HL-60/S4 treated with phorbol 12-myristate 13-acetate at 8.2 ng/mL for 4 days and 3 days (cell line): ENCODE measurements around the gene FAM131C.

Source experiments
- in situ Hi-C: fragments of 300-500 bp; cut with MboI; formaldehyde crosslinking; loops from 2 replicates; pipeline ENCODE4 v1.15.0; 2022; ENCODE audit warnings: low sequenced_read_pairs

Gene FAM131C, protein sequence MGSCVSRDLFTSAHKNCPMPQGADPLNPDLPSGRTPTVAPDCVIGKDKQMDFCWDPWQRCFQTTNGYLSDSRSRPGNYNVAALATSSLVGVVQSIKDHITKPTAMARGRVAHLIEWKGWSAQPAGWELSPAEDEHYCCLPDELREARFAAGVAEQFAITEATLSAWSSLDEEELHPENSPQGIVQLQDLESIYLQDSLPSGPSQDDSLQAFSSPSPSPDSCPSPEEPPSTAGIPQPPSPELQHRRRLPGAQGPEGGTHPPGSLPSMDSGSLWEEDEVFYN

DNA sequence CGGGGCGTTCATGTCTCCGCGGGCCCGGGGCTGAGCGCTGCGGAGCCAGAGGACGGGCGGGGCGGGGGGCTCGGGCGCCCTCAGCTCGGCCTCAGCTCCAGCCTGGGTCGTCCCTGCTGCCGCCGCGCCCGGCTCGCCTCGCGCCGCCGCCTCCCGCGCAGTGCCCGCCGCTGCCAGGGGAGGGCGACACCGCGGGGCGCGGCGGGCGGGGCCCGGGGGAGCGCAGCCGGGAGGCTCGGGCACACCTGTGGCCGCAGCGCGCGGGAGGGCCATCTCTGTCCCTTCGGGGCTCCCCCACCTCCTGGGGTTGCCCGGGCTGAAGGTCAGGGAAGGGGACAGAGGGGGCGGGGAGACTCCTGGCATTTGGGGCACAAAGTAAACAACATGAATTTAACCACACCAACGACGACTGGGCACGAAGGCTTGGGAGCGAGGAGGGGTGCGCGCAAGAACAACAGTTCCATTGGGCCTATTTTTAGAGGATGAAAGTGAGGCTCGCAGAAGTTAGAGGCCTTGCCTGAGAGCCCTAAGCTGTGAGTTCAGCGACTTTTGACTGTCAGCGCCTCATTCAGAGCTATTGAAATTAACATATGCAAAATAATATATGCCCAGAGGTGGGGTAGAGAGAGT lies at the start of gene FAM131C:
TSS of gene FAM131C (minus strand) at position 162 of the 630 bp plus-strand sequence. CDS start 209 bp downstream, outside the sequence.
- in situ Hi-C loops = no loop called here

DNA sequence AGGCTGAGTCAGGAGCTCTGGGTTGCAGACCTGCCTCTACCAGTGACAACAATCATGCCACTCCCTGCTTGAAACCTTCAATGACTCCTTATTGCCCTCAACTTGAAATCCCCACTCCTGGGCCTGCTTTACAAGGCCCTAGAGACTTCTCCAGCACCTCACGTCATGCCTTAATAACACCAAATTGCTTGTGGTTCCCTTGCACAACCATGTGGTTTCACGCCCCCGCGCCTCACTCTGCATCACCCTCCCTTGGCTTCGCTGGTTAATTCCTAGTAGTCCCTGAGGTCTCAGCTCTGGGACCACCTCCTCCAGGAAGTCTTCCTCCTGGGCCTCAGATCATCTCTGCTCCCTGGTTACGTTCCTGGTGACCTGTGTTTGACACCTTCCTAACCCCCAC lies 49.5 kb upstream of the FAM131C start:
- in situ Hi-C loops = no loop called here

DNA sequence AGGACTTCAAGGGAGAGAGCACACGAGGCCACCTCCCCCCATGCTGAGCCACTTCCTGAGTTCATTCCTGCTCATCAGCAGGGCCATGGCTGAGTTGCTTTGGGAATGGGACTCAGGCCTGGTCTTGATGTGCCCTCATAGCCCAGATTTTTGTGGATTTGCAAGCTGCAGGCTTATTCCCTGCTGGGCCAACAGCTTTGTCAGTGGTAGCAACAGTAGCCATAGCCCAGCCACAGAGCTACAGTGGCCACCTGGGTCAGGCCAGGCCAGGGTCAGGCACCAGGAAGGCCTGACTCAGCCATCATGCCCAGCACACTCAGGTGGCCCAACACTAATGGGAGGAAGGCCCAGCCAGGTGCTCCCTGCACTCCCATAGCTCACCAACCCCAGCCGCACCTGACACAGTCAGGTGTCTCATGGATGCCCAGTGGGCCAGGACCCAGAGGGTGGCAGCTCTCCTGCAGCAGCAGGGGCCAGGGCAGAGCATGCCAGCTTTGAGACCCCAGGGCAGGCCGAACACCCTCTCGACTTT lies 49.0 kb upstream of the FAM131C start:
- in situ Hi-C loops = no loop called here

DNA sequence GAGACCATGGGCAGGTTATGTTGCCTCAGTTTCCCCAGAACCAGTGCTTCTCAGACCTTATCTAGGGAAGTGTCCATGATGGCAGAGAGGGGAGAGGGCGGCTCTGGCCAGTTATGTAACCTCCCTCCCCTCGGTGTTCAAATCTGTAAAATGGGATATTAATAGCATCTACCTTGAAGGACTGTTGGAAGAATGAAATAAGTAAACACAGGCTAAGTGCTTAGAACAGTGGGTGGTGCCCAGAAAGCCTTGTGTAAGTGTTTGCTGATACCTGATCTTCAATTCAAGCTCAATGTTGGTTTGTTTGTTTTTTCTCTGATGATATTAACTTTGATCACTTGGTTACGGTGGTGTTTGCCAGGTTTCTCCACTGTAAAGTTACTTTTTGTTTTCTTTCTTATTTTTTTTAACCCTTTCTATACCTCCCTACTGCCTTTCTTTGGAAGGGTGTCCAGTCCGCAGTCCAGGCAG lies 47.5 kb upstream of the FAM131C start:
- in situ Hi-C loops = no loop called here

DNA sequence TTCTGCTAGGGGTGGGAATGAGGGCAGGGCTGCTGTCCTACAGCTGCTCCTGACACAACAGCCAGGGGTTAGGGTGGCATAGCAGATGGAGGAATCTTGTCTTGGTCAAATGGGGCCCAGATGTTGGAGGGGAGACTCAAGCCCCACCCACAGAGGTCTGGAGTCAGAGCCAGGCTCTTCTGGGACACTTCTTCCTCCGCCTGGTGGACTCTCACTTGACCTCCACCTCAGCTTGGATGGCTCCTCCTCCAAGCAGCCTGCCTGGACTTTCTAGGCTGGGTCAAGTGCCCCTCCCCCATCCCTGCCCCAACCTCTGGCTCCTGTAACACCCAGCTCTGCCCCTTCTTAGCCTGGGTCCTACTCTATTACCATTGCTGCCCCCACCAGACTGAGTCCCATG lies 47.0 kb upstream of the FAM131C start:
- in situ Hi-C loops = no loop called here

DNA sequence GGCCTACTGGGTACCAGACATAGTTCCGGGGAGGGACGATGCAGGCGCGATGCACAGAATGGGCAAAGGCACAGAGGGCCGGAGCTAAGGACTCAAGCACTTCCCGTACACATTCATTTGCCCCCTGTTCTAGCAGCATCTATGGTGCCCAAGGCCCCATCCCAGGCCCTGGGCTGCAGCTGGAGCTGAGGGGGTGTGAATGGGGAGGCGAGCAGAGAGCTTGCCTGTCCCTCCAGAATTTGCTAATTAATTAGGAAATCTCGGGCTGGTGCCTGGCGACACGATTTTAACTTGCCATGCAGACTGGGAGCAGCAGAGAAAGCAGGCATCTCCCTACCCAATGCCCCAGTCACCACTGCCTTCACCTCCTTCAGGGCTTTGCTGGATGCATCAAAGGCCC lies 46.5 kb upstream of the FAM131C start:
- in situ Hi-C loops = no loop called here

DNA sequence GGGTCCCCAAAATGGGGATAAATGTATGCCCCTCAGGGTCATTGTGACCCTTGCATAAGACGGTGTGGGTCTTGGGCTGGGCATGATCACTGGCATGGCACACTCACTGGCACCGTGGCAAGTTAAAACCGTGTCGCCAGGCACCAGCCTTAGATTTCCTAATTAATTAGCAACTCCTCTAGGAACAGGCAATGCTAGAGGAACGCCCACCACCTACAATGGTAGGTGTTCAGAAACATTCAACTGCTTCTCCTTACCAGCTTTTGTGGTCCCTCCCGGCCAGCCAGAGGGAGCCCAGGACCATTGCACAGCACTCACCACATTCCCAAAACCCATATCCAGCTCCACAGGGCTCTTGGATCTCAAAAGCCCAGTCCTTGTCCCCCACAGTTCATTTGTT lies 46.1 kb upstream of the FAM131C start:
- in situ Hi-C loops = no loop called here

DNA sequence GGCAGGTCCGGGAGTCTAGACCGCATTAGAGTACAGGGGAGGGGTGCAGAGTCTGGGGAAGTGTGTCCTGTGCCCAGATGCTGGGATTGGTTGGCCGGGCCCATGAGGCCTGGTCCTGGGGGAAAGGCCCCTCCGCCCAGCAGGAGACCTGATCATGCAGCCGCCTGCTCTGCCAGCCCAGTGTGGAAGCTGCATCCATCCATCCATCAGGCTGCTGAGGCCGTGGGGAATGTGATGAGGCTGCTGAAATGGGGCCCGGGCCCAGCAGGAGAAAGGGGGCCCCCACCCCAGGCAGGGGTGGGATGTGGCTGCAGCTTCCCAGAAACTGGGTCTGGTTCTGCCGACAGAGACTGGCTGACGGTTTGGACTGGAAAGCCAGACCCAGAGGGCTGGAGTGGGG lies 45.3 kb upstream of the FAM131C start:
- in situ Hi-C loops = no loop called here

DNA sequence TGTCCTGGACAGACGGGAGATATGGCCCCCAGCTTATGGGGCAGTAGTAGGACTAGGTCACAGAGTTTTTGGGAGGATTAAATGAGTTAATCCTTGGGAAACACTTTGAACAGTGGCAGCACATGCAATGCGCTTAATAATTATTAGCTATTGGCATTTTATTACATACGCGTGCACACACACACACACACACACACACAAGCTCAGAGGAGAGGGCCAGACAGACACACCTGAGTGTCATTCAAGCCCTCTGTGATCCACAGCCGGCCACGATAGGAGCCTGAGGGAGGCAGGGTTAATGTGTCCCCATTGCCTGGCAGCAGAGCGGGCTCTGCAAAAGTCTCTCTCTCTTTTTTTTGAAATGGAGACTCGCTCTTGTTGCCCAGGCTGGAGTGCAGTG lies 44.5 kb upstream of the FAM131C start:
- in situ Hi-C loops = no loop called here

DNA sequence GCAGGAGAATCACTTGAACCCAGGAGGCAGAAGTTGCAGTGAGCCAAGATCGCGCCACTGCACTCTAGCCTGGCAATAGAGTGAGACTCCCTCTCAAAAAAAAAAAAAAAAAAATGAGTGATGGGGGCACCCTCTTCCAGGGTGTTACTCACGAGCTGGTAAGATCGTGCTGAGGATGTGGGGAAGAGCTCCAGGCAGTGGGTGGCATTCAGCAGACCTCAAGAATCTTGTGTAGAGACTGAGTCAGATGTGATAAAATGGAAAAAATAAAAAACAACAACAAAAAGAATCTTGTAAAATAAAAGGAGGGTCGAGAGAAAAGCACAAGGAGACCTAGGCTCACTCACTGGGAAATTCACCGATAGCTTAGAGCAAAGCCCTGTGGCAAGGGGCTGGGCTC lies 43.9 kb upstream of the FAM131C start:
- in situ Hi-C loops = no loop called here

DNA sequence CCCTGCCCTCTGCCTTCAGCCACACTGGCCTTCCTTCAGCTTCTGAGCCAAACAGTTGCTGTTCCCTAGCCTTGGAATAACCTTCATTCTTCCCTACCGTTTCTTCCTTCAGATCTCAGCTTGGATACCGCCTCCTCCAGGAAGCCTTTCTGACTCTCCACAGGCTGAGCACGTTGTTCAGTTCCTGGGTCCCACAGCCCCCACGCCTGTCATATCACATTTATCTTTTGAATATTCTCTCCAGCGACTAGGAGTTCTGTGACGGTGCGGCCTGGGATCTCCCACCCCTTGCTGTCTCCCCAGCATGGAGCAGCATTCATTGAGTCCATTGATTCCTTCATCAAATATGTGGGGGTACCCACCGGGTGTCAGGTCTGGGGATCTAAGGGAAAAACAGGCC lies 43.2 kb upstream of the FAM131C start:
- in situ Hi-C loops = no loop called here

DNA sequence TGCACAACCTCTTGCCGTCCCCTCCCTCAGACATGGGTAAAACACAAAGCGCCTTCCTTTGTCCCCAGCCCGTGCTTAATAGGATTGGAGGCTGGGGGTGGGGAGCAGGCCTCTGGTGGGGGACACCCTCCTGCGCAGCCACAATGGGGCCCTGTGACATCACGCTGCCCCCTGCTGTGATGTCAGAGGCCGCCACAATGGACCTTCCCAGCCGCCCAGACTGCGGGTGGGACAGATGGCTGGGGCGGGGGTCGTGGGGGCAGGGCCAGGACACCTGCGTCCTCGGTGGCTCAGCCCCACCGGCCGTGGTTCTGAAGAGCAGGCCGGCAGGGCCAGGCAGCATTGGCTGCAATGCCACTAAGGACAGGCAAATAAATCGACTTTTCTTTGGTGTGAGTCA lies 42.6 kb upstream of the FAM131C start:
- in situ Hi-C loops = no loop called here

DNA sequence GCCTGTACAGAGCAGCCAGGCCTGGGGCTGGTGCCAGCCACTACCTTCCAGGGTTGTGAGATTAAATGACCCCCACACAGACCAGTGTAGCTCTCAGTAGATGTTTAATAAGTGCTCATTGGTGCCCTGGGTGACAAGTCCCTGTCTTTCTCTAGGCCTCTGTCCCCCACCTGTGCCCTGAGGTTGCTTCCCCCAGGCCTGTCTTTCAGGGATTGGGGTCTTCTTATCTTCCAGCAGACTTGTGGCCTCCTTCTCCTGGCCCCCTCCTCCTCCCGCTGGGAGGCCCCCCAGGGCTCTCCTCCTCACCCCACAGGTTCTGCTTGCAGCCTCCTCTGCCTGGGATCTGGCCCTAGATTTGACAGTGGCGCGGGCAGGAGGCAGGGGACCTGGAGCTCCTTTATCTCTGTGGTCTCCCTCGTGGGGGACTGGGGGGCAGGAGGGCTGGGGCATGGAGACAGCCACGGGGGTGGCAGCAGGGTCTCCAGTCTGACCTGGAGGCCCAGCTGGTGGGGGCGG lies 42.1 kb upstream of the FAM131C start:
- in situ Hi-C loops = no loop called here

DNA sequence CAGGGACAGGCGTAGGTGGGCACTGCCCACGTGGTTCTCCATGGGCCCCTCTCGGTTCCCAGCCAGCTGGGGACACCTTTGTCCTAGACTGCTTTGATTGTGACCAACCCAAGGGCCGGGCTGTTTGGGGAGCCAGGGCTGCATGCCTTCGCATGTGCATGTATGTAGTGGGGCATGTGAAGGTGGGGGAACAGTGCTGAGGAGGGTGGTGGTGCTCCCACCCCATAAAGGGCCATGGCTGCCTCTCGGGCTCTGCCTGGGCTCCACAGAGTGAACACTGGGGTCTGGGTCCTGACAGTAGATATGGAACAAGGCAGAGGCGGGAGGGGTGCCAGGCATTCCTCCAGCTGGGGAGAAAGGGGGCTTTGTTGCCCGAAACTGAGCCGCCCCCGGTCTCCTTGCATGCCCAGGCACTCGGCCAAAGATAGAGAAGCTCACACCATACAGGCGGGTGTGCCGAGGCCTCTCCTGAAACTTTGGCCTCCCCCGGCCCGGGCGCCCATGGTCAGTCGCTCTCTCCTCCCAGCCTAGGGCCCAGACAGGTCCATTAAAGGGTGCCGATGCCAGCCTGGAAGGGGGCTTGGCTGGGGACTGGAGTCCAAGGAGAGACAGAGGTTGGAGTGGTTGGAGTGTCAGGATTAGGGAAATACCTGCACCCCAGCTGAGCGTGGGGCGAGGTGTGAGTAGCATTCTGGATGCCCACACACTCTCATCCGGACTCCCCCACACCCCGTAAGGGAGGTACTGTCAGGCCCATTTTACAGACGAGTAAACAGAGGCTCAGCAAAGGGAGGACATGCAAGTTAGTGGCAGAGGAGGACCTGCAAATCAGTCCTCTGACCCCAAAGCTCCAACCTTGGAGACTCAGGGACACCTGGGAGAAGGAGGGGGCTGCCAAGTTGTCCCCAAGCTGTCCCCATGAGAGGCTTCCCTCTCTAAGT lies 41.3 kb upstream of the FAM131C start:
- in situ Hi-C loops = no loop called here

DNA sequence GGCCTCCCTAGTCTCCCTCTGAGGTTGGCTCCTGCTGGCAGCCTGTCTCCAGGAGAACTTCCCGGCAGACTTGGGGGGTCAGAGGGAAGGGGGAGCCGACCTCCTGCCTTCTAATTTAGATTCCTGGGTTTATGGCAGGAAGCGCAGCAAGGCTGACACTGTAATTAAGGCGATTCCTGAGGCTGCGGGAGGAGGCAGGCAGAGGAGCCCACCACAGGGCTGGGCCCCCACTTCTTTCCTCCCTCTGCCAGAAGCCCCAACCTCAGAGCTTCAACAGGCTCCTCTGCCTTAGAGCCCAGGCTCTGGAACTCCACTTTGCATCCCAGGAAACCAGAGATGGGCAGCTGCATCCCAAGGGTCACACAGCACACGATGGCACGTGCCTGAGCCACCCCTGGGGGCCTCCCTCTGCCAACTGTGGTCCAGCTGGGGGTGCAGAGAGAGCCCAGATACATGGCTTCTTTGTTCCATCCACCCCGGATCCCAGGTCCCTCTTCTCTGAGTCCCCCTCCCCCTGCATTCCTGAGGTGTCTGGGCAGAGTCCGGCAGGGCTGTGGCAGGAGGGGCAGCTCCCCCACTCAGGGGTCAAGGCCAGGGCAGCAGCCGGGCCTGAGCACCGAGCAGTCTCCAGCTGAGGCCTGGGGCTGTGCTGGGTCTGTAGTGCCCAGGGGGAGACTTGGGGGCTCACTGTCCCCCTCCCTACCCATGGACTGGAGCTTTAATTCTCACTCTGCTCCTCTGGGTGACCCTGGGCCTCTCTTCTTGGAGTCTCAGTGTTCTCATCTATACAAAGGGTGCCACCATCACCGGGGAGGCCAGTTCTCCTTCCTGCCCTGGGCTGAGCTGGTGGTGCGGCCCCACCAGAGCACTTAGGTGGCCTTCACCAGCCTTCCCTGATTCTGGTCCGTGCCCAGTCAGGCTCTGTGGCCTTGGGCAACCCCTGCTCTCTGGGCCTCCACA lies 39.4 kb upstream of the FAM131C start:
- in situ Hi-C loops = no loop called here

DNA sequence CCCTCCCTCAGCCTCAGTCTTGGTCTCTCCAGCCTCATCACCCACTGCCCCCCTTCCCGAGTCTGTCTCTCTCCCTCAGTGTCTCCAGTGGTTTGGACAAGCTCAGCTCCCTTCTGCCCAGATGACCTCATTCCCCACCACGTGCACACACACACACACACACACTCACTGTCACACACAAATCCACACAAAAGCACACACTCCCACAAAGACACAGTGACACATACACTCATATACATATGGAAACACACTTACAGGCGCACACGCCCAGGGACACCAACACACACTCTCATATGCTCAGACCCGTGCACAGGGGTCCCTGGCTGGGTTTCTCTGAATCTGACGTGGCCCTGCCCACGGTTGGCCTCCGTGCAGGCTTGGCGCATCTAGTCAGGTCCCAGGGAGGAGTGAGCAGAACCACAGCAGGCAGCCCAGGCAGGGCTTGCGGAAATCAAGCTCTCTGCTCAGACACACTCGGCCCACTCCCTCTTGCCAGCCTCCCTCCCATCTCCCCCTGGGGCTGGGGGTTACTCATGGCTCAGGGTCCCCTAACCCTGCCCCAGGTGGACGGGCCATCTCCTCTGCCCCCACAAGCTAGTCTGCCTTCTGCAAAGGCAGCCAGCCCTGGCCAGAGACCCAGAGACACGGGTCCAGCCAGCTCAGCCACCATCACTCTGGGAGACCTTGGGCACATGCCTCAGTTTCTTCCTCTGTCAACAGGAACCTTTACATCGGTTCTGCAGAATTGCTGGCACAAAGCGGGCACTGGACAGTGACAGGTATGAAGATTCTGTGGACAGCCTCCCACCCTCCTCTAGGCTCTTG lies 38.5 kb upstream of the FAM131C start:
- in situ Hi-C loops = no loop called here

DNA sequence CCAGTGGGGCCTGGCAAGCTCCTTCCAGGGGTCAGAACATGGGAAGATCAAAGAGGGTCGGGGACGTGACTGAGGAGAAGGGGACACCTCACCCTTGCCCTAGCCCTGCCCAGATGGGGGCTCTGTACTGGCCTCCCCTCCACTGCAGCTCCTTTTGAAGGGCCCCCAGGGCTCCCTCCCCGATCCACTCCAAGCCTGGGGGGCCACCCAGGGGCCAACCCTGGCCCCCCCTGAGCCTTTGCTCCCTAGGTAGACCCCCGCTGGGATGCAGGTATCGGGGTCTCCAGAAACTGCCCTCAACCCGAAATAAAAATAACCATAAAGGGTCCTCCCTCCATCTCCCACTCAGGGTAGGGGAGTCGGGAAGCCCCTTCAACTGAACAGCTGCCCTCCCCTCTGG lies 37.4 kb upstream of the FAM131C start:
- in situ Hi-C loops = no loop called here

DNA sequence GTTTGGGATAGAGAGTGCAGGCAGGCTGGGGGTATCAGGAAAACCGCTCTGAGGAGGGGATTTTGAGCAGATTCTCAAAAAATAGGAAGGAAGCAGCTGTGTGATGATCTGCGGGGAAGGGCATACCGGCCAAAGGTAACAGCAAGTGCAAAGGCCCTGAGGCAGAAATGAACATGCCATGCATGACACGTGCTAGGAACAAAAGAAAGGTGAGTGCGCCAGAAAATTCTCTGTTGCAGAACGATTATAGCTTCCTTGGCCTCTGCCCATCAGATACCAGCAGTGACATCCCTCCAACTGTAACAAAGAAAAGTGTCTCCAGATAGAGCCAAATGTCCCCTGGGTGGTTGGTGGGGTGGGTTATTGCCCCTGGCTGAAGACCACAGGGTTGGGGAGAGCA lies 37.0 kb upstream of the FAM131C start:
- in situ Hi-C loops = no loop called here

DNA sequence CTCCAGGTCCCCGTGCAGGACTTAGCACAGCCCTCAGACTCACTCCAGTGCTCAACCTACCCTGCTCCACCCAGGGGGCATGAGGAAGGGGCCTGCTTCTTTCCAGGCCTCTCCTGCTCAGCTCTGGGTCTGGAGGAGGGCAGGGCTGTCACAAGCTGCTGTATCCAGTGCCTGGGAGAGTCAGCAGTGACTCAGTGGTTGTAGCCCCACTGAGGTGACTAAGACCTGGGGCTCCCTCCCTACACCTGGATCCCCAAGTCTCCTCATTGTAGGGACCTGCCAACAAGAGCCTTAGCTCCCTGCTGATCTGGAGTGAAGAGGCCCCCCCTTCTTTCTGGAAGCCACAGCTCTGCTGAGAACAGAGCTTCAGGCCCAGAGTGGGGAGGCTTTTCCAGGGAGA lies 36.1 kb upstream of the FAM131C start:
- in situ Hi-C loops = no loop called here
